Sigmoid colon (tissue), 4 donors: Measurements from ENCODE around the gene GRB14.

Experiments used
- CTCF ChIP-seq, 4 experiments: fragments of 450-650 bp in 3 of 4; fragments of 200-600 bp in 1 of 4; IDR thresholded peaks; one replicate each; pipeline ENCODE4 v1.5.1; 2016 to 2019; ENCODE audit warnings: antibody characterized with exemption in 4 of 4, mild to moderate bottlenecking in 3 of 4, moderate library complexity in 2 of 4
- POLR2AphosphoS5 ChIP-seq, 4 donors: sonication (generic); formaldehyde crosslinking; IDR thresholded peaks; one replicate each; pipeline ENCODE4 v1.6.1; 2017; ENCODE audit warnings: antibody characterized with exemption in 4 of 4

- TF ChIP-seq POLR2AphosphoS5 (IDR thresholded peaks at IDR 0.05) (no peak), CTCF (IDR thresholded peaks at IDR 0.05) (no peak)
Measured at GRCh38 chr2:164565359-164565758, 55.9 kb downstream of the GRB14 start.
